Keratinocyte (primary cell): ENCODE measurements around the gene LRRFIP2. TPM values are rescaled to one million over a fixed set of nuclear protein-coding genes. Genes with fewer than 3 reads are reported as not detected.

ENCODE experiments used
- DNase-seq: peaks from one replicate; pipeline ENCODE4 v3.0.0-alpha.2; 2011; ENCODE audit warnings: low read depth, missing footprints, low spot score
- FAIRE-seq: peaks from 2 replicates; lab custom pipeline; 2011; peaks lifted over from hg19 to GRCh38; lab: Jason Lieb, UNC
- H2AFZ ChIP-seq: 2 replicates; pipeline ENCODE4 v1.6.0; 2012; ENCODE audit warnings: low read length, control low read depth, inconsistent platforms; ENCODE audit not compliant: control insufficient read depth
- H3K27ac ChIP-seq: 2 replicates; pipeline ENCODE4 v1.5.1; 2011; ENCODE audit warnings: low read length; ENCODE audit not compliant: control insufficient read depth, insufficient read depth
- H3K27me3 ChIP-seq: 3 replicates; pipeline ENCODE4 v1.6.0; 2011; ENCODE audit warnings: low read length; ENCODE audit not compliant: control insufficient read depth, insufficient read depth; ENCODE audit errors: extremely low read depth
- H3K36me3 ChIP-seq, 2 experiments: 2 replicates in 1 of 2; 3 replicates in 1 of 2; pipeline ENCODE4 v1.5.1; 2011; ENCODE audit warnings: low read length in 2 of 2, mild to moderate bottlenecking in 1 of 2; ENCODE audit not compliant: control insufficient read depth in 2 of 2, insufficient read depth in 2 of 2; ENCODE audit errors: extremely low read depth in 1 of 2
- H3K4me1 ChIP-seq: 3 replicates; pipeline ENCODE4 v1.5.1; 2011; ENCODE audit warnings: low read length; ENCODE audit not compliant: control insufficient read depth, insufficient read depth; ENCODE audit errors: extremely low read depth
- H3K4me2 ChIP-seq: 3 replicates; pipeline ENCODE4 v1.6.0; 2011; ENCODE audit warnings: low read depth, low read length; ENCODE audit not compliant: control insufficient read depth, insufficient read depth; ENCODE audit errors: extremely low read depth
- H3K4me3 ChIP-seq, 3 experiments: fragments of 200-600 bp in 1 of 3; sonication (generic) in 1 of 3; 2 replicates in 2 of 3; 3 replicates in 1 of 3; pipeline ENCODE4 v1.5.1; 2011 to 2016; ENCODE audit warnings: low read length in 3 of 3, mild to moderate bottlenecking in 3 of 3, control low read depth in 2 of 3, inconsistent platforms in 1 of 3, low read depth in 1 of 3, mixed read lengths in 1 of 3, mixed run types in 1 of 3, moderate library complexity in 1 of 3; ENCODE audit not compliant: control insufficient read depth in 2 of 3, insufficient read depth in 2 of 3; ENCODE audit errors: extremely low read depth in 1 of 3
- H3K79me2 ChIP-seq: 2 replicates; pipeline ENCODE4 v1.6.0; 2012; ENCODE audit warnings: low read length; ENCODE audit not compliant: control insufficient read depth, insufficient read depth
- H3K9ac ChIP-seq: 3 replicates; pipeline ENCODE4 v1.6.0; 2011; ENCODE audit warnings: low read length; ENCODE audit not compliant: control insufficient read depth, insufficient read depth; ENCODE audit errors: extremely low read depth
- H3K9me1 ChIP-seq: 3 replicates; pipeline ENCODE4 v1.6.0; 2011; ENCODE audit warnings: low read length; ENCODE audit not compliant: control insufficient read depth, insufficient read depth; ENCODE audit errors: extremely low read depth
- H3K9me3 ChIP-seq: 2 replicates; pipeline ENCODE4 v1.5.1; 2012; ENCODE audit warnings: low read depth, low read length; ENCODE audit not compliant: control insufficient read depth
- H4K20me1 ChIP-seq: 3 replicates; pipeline ENCODE4 v1.6.0; 2011; ENCODE audit warnings: low read length; ENCODE audit not compliant: control insufficient read depth, insufficient read depth; ENCODE audit errors: extremely low read depth
- EZH2 ChIP-seq: IDR thresholded peaks from one replicate; pipeline ENCODE4 v1.6.1; 2012; ENCODE audit warnings: inconsistent platforms, mild to moderate bottlenecking, low read length, moderate library complexity
- dilution Hi-C: fragments of 300-500 bp; cut with MboI; formaldehyde crosslinking; loops from one replicate; pipeline ENCODE4 v1.7.0; 2020; ENCODE audit warnings: low sequenced_read_pairs; ENCODE audit not compliant: extremely low pct_ligation_motif_present
- polyA plus RNA-seq, 5 experiments: library from polyadenylated mRNA; depleted of rRNA in 3 of 5; stranded (reverse) in 3 of 5; stranded (forward) in 1 of 5; unstranded in 1 of 5; fragments of >200 nt; gene quantifications; 1 replicate in 1 of 5; 2 replicates in 3 of 5; 3 replicates in 1 of 5; pipeline versions ENCODE4 v1.2.1 to v1.2.3, GENCODE V29; 2011 to 2012; ENCODE audit warnings: missing spikeins in 2 of 5, low read depth in 1 of 5, low replicate concordance in 1 of 5
- TF ChIP-seq, protein P1 (sequence below), 3 experiments: IDR thresholded peaks in 1 of 3; conservative IDR thresholded peaks in 1 of 3; optimal IDR thresholded peaks in 1 of 3; 2 replicates in 2 of 3; 3 replicates in 1 of 3; pipeline versions ENCODE3 to v1.5.1; 2011; ENCODE audit warnings: low read length in 3 of 3, mild to moderate bottlenecking in 3 of 3, moderate library complexity in 2 of 3, control low read depth in 1 of 3, inconsistent platforms in 1 of 3; ENCODE audit not compliant: insufficient read depth in 2 of 3; ENCODE audit errors: extremely low read depth in 1 of 3

The LRRFIP2 gene
- polyA plus RNA-seq, 1 donor (not counting 4 experiments of a cell fraction or from before 2014, with no cell fraction given) = 70.3 TPM

DNA sequence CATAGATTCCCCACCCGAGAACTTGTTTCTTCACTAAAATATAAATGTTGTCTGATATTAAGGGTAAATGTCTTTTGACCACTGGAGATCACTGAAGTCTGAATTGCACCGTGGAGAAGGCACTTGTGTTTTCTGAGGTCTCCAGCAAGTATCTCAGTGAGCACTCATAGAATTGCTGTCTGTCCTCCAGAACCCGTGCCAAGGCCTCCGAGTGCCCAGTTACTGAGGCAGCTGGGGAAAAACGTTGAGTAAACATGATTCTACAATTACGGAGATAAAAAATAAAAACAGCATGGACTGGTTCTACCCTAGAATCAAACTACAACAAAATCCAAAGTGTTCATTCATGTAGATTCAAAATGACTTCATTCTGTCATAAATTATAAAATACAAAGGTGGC lies 121.0 kb downstream of the LRRFIP2 start:
- no peak for FAIRE-seq
- H3K4me2 ChIP-seq = no peak overlapping the region
- TF ChIP-seq, protein P1, sequence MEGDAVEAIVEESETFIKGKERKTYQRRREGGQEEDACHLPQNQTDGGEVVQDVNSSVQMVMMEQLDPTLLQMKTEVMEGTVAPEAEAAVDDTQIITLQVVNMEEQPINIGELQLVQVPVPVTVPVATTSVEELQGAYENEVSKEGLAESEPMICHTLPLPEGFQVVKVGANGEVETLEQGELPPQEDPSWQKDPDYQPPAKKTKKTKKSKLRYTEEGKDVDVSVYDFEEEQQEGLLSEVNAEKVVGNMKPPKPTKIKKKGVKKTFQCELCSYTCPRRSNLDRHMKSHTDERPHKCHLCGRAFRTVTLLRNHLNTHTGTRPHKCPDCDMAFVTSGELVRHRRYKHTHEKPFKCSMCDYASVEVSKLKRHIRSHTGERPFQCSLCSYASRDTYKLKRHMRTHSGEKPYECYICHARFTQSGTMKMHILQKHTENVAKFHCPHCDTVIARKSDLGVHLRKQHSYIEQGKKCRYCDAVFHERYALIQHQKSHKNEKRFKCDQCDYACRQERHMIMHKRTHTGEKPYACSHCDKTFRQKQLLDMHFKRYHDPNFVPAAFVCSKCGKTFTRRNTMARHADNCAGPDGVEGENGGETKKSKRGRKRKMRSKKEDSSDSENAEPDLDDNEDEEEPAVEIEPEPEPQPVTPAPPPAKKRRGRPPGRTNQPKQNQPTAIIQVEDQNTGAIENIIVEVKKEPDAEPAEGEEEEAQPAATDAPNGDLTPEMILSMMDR (optimal IDR thresholded peaks at IDR 0.05 in 1 of 3, IDR thresholded peaks at IDR 0.05 in 1 of 3, conservative IDR thresholded peaks at IDR 0.05 in 1 of 3; ENCODE audit: extremely low read depth in 1 of 3, insufficient read depth in 2 of 3, low read length in 3 of 3) = no peak
- no peak for TF ChIP-seq EZH2
- DNase-seq = no peak
- H3K27ac ChIP-seq = no peak overlapping the region
- H3K4me1 ChIP-seq = no peaks in the 10 kb centered on the region
- no peak overlapping the region for H2AFZ ChIP-seq
- dilution Hi-C loops = no loop called here
- H3K79me2 ChIP-seq = no peaks in the 10 kb centered on the region
- H3K9ac ChIP-seq = no peak overlapping the region
- no peaks in the 10 kb centered on the region for H3K9me1 ChIP-seq
- no peaks in the 10 kb centered on the region for H3K9me3 ChIP-seq
- H3K27me3 ChIP-seq = no peaks in the 10 kb centered on the region
- peaks cover 35 to 48% of the 10 kb centered on the region in 2 experiments for H3K36me3 ChIP-seq
- H4K20me1 ChIP-seq = no peaks in the 10 kb centered on the region
- no peak overlapping the region for H3K4me3 ChIP-seq

DNA sequence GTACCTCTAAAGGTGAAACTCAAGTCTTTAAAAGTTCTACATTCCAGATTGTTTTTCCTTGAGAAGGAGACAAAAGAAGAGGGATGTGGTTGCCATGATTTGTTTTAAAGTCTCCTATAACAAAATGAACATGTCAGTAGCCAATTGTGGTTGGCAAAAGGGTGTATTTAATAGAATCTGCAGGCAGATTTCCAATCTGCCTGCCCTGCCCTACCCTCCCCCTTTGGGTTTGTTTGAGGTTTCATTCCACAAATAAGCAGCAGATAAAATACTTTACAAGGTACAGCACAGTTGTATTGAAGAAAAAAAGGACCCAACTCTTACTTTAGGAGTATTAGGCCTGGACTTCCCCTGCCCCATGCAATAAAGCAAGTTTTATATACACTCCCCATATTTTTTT lies 121.5 kb downstream of the LRRFIP2 start:
- H3K9me3 ChIP-seq = no peaks in the 10 kb centered on the region
- DNase-seq (no peak), FAIRE-seq (no peak)
- H3K4me2 ChIP-seq = no peak overlapping the region
- H2AFZ ChIP-seq = no peak overlapping the region
- H3K4me1 ChIP-seq = no peaks in the 10 kb centered on the region
- no peaks in the 10 kb centered on the region for H3K27me3 ChIP-seq
- no peak for TF ChIP-seq EZH2
- TF ChIP-seq, protein P1 (optimal IDR thresholded peaks at IDR 0.05 in 1 of 3, IDR thresholded peaks at IDR 0.05 in 1 of 3, conservative IDR thresholded peaks at IDR 0.05 in 1 of 3; ENCODE audit: extremely low read depth in 1 of 3, insufficient read depth in 2 of 3, low read length in 3 of 3) = no peak
- no peak overlapping the region for H3K4me3 ChIP-seq
- H3K27ac ChIP-seq = no peak overlapping the region
- peaks cover 37 to 52% of the 10 kb centered on the region in 2 experiments for H3K36me3 ChIP-seq
- H4K20me1 ChIP-seq = no peaks in the 10 kb centered on the region
- no peak overlapping the region for H3K9ac ChIP-seq
- no peaks in the 10 kb centered on the region for H3K9me1 ChIP-seq
- H3K79me2 ChIP-seq = no peaks in the 10 kb centered on the region
- dilution Hi-C loops = no loop called here
